Measurements from ENCODE around the gene ATR. TPM values are rescaled to one million over a fixed set of nuclear protein-coding genes. Genes with fewer than 3 reads are reported as not detected.
"Not testable (repeated sequence)": the region's sequence is repeated elsewhere in the genome, so short reads cannot be mapped to it uniquely, and the experiment has no call there.

ATR gene
- total RNA-seq, 1 donor from 2014 or later = 15.2 TPM

DNA sequence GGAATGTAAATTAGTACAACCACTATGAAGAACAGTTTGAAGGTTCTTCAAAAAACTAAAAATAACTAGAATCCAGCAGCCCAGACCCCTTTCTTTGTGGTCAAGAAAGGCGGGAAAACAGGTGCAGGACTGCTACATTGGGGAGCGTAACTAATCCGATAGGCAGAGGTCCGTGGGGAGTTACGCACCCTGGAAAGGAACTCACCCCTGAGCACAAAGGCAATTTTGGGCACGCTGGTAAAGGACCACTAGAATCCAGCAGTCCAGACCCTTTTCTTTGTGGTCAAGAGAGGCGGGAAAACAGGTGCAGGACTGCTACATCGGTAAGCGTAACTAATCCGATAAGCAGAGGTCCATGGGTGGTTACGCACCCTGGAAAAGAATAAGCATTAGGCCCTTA, 140.4 kb downstream of the ATR start:
- H3K4me3 Mint-ChIP-seq (ENCODE audit: unreplicated experiment); H3K36me3 Mint-ChIP-seq (ENCODE audit: low read depth); H3K27me3 Mint-ChIP-seq (ENCODE audit: low read depth); H3K27ac Mint-ChIP-seq (ENCODE audit: unreplicated experiment); DNase-seq (ENCODE audit: low spot score); H3K9me3 Mint-ChIP-seq (ENCODE audit: low read depth): not testable (repeated sequence)
- peaks cover 12% of the 10 kb centered on the region for H3K4me1 Mint-ChIP-seq (ENCODE audit: low read depth)

DNA sequence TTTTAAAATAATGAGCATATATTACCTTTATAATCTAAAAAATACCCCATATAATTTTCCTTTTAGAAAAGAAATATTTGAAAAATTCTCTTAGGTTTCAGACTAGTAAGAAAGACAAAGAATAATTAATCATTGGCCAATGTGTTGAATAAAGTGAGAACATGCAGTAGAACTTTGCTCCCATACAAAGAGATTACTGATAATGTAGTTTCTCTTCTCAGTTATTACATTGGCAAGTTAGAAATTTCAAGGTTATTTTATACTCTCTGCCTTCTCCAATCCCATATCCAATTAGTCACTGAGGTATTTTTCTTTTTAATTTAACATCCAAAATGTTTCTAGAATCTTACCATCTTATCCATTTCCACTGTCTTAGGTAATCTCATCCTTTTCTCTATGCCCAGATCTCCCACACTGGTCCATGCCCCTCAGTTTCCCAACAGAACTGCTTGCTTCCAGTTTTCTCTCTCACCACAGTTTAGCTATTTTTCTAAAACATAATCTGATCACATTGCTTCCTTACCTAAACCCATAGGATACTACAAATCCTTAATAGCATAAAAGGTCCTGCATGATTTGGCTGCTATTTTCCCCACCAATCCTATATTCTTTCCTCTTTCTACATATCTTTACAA, 141.5 kb downstream of the ATR start:
- Mint-ChIP-seq H3K4me3 (ENCODE audit: unreplicated experiment) (no peak overlapping the region), H3K4me1 (ENCODE audit: low read depth) (peaks cover 12% of the 10 kb centered on the region)

DNA sequence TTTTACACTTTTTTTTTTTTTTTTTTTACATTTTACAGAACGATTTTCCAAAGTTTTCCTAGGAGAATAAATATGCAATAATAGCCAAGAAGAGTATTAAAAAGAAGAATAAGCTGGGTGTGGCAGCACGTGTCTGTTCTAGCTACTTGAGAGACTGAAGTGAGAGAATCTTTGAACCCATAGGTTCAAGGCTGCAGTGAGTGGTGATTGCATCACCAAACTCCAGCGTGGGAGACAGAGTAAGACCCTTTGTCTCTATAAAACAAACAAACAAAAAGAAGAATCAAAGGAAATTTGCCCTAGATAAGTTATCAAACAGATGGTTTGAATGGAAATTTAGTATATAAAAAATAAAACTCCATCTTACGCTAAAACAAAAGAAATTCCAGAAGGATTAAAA, 144.0 kb downstream of the ATR start:
- no peak overlapping the region for H3K27ac Mint-ChIP-seq (ENCODE audit: unreplicated experiment)
- H3K9me3 Mint-ChIP-seq (ENCODE audit: low read depth) = no peaks in the 10 kb centered on the region
- H3K27me3 Mint-ChIP-seq (ENCODE audit: low read depth) = no peaks in the 10 kb centered on the region
- no peak for DNase-seq (ENCODE audit: low spot score)
- no peak overlapping the region for H3K4me3 Mint-ChIP-seq (ENCODE audit: unreplicated experiment)
- TF ChIP-seq, protein P1, sequence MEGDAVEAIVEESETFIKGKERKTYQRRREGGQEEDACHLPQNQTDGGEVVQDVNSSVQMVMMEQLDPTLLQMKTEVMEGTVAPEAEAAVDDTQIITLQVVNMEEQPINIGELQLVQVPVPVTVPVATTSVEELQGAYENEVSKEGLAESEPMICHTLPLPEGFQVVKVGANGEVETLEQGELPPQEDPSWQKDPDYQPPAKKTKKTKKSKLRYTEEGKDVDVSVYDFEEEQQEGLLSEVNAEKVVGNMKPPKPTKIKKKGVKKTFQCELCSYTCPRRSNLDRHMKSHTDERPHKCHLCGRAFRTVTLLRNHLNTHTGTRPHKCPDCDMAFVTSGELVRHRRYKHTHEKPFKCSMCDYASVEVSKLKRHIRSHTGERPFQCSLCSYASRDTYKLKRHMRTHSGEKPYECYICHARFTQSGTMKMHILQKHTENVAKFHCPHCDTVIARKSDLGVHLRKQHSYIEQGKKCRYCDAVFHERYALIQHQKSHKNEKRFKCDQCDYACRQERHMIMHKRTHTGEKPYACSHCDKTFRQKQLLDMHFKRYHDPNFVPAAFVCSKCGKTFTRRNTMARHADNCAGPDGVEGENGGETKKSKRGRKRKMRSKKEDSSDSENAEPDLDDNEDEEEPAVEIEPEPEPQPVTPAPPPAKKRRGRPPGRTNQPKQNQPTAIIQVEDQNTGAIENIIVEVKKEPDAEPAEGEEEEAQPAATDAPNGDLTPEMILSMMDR (IDR thresholded peaks at IDR 0.05) = no peak
- peaks cover 12% of the 10 kb centered on the region for H3K4me1 Mint-ChIP-seq (ENCODE audit: low read depth)
- H3K36me3 Mint-ChIP-seq (ENCODE audit: low read depth) = peaks cover 16% of the 10 kb centered on the region

More for the DNA sequence above, 141.5 kb downstream of the ATR start:
- Mint-ChIP-seq H3K27me3 (ENCODE audit: low read depth) (no peaks in the 10 kb centered on the region), H3K36me3 (ENCODE audit: low read depth) (peaks cover 5% of the 10 kb centered on the region), H3K9me3 (ENCODE audit: low read depth) (no peaks in the 10 kb centered on the region), H3K27ac (ENCODE audit: unreplicated experiment) (peak overlapping the region; percentile 22)
- TF ChIP-seq, protein P1 (IDR thresholded peaks at IDR 0.05) = no peak
- no peak for DNase-seq (ENCODE audit: low spot score)

DNA sequence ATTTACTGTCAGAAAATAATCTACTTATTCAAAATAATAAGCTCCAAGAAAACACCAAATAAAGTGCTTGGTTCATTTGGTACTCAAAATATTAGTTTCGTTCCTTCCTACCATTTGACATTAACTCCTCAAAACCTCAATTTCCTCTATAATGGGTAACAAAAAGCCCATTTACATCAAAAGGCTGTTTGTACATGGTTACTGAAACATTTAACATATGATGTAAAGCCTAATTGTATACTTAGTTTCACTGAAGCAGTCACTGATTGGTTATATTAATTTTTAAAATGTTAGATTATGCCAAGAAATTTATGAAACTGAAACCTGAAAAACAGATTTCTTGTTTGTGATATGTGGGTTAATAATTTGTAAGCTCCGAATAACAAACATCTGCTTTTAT, 145.4 kb downstream of the ATR start:
- Mint-ChIP-seq H3K36me3 (ENCODE audit: low read depth) (peaks cover 25% of the 10 kb centered on the region), H3K27ac (ENCODE audit: unreplicated experiment) (no peak overlapping the region), H3K4me3 (ENCODE audit: unreplicated experiment) (no peak overlapping the region), H3K9me3 (ENCODE audit: low read depth) (no peaks in the 10 kb centered on the region), H3K27me3 (ENCODE audit: low read depth) (no peaks in the 10 kb centered on the region), H3K4me1 (ENCODE audit: low read depth) (peaks cover 12% of the 10 kb centered on the region)
- TF ChIP-seq, protein P1 (IDR thresholded peaks at IDR 0.05) = no peak
- DNase-seq (ENCODE audit: low spot score) = no peak

DNA sequence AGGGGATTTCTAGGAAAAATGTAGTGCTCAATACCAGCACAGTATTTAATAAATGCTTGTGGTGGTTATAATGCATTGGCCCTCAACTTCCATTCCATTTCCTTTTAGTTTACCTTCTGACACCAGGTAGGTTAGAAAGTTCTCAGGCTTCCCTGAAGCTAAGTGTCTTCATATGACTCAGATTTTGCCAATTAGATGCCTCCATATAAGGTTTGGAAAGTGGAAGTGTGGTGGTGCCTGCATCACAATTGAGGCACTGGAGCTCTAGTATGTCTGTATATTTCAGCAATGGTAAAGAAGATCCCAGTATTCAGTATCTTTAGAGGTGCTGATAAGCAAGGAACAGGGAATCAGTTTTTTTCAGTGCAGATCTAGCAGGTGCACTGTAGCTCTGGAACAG, 149.0 kb downstream of the ATR start:
- Mint-ChIP-seq H3K4me3 (ENCODE audit: unreplicated experiment) (no peak overlapping the region), H3K27ac (ENCODE audit: unreplicated experiment) (no peak overlapping the region), H3K27me3 (ENCODE audit: low read depth) (no peaks in the 10 kb centered on the region), H3K4me1 (ENCODE audit: low read depth) (peaks cover 3% of the 10 kb centered on the region), H3K9me3 (ENCODE audit: low read depth) (no peaks in the 10 kb centered on the region), H3K36me3 (ENCODE audit: low read depth) (peaks cover 26% of the 10 kb centered on the region)
- TF ChIP-seq, protein P1 (IDR thresholded peaks at IDR 0.05) = no peak
- no peak for DNase-seq (ENCODE audit: low spot score)

DNA sequence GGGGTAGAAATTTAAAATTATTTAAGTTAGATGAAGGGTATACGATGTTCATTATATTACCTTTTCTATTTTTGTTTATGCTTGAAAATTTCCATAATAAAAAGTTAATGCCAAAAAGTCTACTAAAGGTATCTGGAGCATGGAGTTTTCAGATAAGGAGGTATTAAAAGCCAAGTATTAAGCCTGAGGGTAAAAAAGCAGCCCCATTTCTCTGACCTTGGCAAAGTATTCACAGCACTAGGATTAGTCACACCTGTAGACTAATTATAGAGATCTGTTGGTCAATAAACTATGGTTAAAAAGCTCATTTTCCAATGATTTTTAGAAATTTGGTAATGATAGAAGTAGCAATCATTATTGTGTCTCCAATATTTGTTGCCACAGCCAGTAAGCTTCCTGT, 153.8 kb downstream of the ATR start:
- Mint-ChIP-seq H3K4me1 (ENCODE audit: low read depth) (no peaks in the 10 kb centered on the region), H3K9me3 (ENCODE audit: low read depth) (no peaks in the 10 kb centered on the region), H3K27ac (ENCODE audit: unreplicated experiment) (no peak overlapping the region), H3K36me3 (ENCODE audit: low read depth) (peaks cover 25% of the 10 kb centered on the region), H3K27me3 (ENCODE audit: low read depth) (no peaks in the 10 kb centered on the region), H3K4me3 (ENCODE audit: unreplicated experiment) (no peak overlapping the region)
- DNase-seq (ENCODE audit: low spot score) = no peak
- TF ChIP-seq, protein P1 (IDR thresholded peaks at IDR 0.05) = no peak
